GM12801 (cell line): Measurements from ENCODE around the gene STK38L.

ENCODE experiments used
- CTCF ChIP-seq: IDR thresholded peaks from one replicate; pipeline ENCODE4 v1.5.1; 2011; ENCODE audit warnings: control low read depth; ENCODE audit not compliant: insufficient read length; ENCODE audit errors: extremely low read depth

STK38L gene

GRCh38 chr12:27282754-27283153 lies 38.7 kb downstream of the STK38L start:
- no peak for TF ChIP-seq CTCF

DNA sequence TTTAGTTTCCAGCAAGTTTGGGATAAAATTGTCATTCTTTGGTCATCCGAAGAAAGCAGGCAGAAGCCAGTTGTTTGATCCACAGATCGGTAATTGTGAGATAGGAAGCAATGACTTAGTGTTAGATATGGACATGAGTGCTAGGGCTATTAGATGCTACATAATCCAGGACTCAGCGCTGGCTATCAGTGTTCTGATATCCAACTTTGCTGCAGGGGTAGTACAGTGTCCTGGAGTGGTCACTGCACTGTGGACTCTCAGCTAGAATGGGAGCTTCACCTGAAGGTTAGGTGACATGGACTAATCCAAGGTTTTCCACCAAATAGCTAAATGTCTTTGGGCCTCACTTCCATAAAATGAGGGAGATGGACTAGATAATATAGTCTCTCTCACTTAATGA lies 39.9 kb downstream of the STK38L start:
- TF ChIP-seq CTCF, result no peak

DNA sequence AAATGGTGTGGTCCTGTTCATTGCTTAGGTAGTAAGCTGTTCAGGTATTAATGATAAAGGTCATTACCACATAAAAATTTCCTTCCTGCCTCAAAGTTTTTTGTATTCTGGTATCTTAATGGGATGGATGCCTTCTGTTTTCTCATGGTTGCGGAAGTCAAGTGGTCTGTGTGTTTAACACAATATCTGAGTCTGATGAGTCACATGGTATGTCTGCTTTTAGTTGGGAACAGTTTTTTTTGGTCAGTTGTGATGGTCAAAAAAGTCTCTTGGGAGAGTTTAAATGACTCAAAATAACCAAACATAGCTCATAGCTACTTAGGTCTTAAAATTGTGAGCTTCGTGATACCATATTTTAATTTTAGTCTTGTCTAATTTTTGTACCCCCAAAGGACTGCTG lies 40.7 kb downstream of the STK38L start:
- TF ChIP-seq CTCF, result no peak

DNA sequence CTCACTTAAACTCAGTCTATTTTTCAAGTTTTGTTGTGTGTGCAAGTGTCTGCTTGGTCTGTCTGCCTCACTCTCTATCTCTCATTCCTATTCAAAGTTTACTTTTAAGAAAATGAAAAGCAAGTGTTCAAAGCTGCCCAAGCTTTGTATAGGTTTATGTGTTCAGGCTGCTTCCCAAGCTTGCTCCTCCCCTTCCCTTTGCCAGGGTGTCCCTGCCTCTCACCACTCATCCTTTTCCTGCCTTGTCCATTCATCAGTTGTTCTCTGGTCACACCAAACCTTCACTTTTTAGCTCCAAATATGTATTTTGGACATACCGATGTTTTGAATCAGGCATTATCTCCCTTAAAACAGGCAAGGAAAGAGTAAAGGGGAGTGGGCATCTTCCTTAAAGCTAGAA lies 41.3 kb downstream of the STK38L start:
- TF ChIP-seq CTCF, result no peak

- TF ChIP-seq CTCF, result no peak
Measured at GRCh38 chr12:27289414-27289813, 45.3 kb downstream of the STK38L start.

GRCh38 chr12:27290501-27291168 lies 46.5 kb downstream of the STK38L start:
- no peak for TF ChIP-seq CTCF

DNA sequence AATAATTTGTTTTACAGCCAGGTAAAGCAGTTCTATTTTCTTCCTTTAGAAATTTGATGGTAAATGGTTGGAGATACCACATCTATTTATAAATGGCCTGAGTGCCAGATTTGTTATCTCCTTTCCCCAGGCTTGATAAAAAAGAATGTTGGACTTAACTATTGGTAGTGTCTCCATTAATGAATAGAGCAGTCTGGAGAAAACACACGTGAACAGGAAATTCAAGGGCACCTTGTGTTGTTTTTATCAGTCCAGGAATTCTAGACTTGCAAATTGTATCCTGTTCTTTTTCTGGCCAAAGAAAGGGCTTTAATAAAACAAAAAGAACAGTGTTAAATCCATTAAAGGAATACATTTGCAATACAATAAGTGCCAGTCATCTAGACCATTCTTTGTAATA lies 47.8 kb downstream of the STK38L start:
- TF ChIP-seq CTCF, result no peak
